GM06990 (cell line): ENCODE results near the gene ZDHHC12.

Source experiments
- DNase-seq: peaks from one replicate; pipeline ENCODE4 v3.0.0-alpha.2; 2011; ENCODE audit not compliant: insufficient read length; ENCODE audit errors: extremely low read depth
- H3K27me3 ChIP-seq: replicated peaks from 2 replicates; pipeline ENCODE4 v1.6.0; 2011; ENCODE audit warnings: low read length; ENCODE audit not compliant: control insufficient read depth, insufficient read depth
- H3K36me3 ChIP-seq: 2 replicates; pipeline ENCODE4 v1.5.1; 2011; ENCODE audit warnings: low read length; ENCODE audit not compliant: control insufficient read depth, insufficient read depth
- H3K4me3 ChIP-seq: replicated peaks from 2 replicates; pipeline ENCODE4 v1.5.1; 2011; ENCODE audit warnings: low read depth, mild to moderate bottlenecking, control low read depth, low read length
- TF ChIP-seq, protein P1 (sequence below): IDR thresholded peaks from 2 replicates; pipeline ENCODE4 v1.5.1; 2011; ENCODE audit warnings: low read length, control low read depth, mild to moderate bottlenecking, inconsistent platforms; ENCODE audit not compliant: insufficient read depth, poor library complexity, severe bottlenecking

Gene ZDHHC12

DNA sequence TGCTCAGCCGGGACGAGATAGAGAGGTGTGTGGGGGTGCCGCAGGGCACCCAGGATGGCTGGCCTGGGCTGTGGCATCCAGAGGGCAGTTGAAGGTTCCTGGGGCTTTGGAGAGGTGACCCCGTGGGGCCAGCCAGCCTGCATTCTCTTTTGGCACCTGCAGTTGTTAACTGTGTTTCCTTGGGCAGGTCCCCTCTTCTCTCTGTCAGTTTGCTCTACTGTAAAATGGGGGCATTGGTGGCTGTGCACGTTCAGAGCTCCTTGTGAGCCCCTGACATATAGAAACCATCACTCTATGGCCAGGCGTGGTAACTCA, 8.5 kb downstream of the ZDHHC12 start:
- H3K36me3 ChIP-seq, result peaks cover 5% of the 10 kb centered on the region
- no peaks in the 10 kb centered on the region for H3K27me3 ChIP-seq
- TF ChIP-seq, protein P1, sequence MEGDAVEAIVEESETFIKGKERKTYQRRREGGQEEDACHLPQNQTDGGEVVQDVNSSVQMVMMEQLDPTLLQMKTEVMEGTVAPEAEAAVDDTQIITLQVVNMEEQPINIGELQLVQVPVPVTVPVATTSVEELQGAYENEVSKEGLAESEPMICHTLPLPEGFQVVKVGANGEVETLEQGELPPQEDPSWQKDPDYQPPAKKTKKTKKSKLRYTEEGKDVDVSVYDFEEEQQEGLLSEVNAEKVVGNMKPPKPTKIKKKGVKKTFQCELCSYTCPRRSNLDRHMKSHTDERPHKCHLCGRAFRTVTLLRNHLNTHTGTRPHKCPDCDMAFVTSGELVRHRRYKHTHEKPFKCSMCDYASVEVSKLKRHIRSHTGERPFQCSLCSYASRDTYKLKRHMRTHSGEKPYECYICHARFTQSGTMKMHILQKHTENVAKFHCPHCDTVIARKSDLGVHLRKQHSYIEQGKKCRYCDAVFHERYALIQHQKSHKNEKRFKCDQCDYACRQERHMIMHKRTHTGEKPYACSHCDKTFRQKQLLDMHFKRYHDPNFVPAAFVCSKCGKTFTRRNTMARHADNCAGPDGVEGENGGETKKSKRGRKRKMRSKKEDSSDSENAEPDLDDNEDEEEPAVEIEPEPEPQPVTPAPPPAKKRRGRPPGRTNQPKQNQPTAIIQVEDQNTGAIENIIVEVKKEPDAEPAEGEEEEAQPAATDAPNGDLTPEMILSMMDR, result no peak
- no peak for DNase-seq
- no peak overlapping the region for H3K4me3 ChIP-seq

DNA sequence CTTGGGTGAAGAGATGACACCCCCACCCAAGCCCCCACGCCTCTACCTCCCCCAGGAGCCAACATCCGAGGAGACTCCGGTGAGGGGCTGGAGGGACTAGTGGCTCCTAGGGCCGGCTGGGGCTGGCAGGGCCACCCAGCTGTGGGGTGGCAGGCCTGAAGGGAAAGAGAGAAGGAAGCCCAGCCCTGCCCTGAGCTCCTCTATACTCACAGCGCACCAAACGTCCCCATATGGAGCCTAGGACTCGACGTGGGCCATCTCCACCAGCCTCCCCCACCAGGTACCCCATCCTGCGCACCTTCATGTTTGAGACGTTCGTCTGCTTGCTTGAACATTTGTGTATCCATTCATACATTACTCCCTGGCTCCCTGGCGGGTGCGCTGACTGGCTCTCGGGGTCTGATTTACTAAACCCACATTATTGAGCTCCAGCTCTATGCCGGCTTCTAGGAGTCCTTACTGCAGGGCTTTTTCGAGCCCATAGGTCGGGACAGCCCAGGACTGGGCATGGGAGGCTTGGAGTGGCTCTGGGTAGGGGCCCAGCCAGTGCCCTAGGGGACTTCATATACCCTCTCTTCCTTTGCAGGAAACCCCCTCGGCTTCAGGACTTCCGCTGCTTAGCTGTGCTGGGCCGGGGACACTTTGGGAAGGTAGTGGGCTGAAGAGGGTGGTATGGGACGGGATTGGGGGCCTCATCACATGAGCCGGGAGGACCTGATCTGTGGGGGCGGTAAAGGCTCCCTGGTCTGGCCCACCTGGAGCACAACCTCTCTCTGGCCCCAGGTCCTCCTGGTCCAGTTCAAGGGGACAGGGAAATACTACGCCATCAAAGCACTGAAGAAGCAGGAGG, 9.1 kb downstream of the ZDHHC12 start:
- H3K4me3 ChIP-seq, result no peak overlapping the region

DNA sequence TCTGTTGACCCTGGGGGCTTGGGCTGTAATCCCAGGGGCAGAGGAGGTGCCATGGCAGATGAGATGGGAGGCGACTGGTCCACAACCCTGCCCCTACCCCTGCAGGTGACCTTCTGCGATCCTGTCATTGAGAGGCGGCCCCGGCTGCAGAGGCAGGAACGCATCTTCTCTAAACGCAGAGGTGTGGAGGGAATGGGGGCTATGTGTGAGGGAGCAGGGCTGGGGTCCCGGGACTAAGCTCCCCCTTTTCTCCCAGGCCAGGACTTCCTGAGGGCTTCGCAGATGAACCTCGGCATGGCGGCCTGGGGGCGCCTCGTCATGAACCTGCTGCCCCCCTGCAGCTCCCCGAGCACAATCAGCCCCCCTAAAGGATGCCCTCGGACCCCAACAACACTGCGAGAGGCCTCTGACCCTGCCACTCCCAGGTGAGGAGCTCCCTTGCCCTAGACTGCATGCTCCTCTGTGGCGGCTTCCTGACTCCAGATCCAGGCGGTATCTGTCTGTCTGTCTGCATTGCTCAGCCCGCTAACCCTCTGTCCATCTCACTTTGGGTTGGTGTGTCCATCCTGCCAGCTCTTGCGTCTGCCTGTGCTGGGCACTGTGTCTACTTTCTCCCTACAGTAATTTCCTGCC, 9.9 kb downstream of the ZDHHC12 start:
- TF ChIP-seq, protein P1, result no peak
- no peak for DNase-seq
- H3K4me3 ChIP-seq, result no peak overlapping the region
- no peaks in the 10 kb centered on the region for H3K27me3 ChIP-seq
- no peaks in the 10 kb centered on the region for H3K36me3 ChIP-seq

More for the DNA sequence above, 9.1 kb downstream of the ZDHHC12 start:
- no peak for DNase-seq
- TF ChIP-seq, protein P1, result no peak
- H3K36me3 ChIP-seq, result peaks cover under 1% of the 10 kb centered on the region; the same call in 1 of the 2 replicates
- H3K27me3 ChIP-seq, result no peaks in the 10 kb centered on the region

DNA sequence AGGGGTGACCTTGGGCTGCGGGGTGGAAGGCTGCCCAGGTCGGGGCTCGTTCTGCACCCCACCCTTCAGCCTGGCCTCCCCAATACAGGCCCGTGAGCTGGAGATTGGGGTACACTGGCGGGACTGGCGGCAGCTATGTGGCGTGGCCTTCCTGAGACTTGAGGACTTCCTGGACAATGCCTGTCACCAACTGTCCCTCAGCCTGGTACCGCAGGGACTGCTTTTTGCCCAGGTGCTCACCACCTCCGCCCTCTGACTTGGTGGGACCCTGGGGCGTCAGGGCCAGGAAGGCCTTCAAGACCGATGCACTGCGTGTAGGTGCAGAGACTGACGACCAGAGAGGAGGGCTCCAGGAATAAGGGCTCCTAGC, 10.5 kb downstream of the ZDHHC12 start:
- TF ChIP-seq, protein P1, result no peak
- no peaks in the 10 kb centered on the region for H3K36me3 ChIP-seq
- no peak overlapping the region for H3K4me3 ChIP-seq
- no peak for DNase-seq
- no peaks in the 10 kb centered on the region for H3K27me3 ChIP-seq

DNA sequence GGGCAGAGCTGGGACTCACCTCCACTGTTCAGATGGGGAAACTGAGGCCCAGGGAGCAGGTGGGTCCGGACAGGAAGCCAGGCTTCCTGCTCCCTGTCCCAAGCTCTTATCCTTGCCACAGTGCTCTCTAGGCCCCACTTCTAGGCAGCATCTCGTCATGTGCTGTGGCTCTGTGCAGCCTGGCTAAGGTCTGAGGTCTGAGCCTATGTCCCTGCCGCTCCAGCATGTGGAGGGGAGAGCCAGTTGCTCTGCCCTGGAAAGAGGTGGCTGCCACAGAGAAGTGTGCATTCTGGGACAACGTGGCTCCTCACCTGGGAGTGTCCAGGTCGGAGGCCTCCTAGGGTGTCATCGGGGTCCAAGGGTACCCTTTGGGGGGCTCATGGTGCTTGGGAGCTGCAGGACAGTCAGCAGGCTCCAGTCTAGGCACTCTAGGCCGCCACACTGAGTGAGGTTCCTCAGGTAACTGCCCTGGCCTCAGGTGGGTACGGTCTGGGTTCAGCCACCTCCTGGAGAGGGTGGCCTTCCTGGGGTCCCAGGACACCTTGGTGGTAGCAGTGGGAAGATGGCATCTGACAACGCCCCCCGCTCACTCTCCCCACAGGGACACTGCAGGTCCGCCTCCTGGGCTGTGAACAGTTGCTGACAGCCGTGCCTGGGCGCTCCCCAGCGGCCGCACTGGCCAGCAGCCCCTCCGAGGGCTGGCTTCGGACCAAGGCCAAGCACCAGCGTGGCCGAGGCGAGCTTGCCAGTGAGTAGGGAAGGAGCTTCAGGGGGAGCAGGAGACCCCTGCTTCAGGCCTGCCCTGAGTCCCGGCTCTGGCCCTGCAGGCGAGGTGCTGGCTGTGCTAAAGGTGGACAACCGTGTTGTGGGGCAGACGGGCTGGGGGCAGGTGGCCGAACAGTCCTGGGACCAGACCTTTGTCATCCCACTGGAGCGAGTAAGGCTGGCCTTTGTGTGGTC, 11.2 kb downstream of the ZDHHC12 start:
- no peaks in the 10 kb centered on the region for H3K36me3 ChIP-seq
- no peak for DNase-seq
- TF ChIP-seq, protein P1, result no peak
- H3K27me3 ChIP-seq, result no peaks in the 10 kb centered on the region
- no peak overlapping the region for H3K4me3 ChIP-seq
